PC-3 (cell line): ENCODE data around the gene SH3BGRL3. TPM values are rescaled to one million over a fixed set of nuclear protein-coding genes. Genes with fewer than 3 reads are reported as not detected.

Experiments used
- ATAC-seq: fragments of 200-7000 bp; cut with Tn5 transposase; 2 replicates; pipeline ENCODE4 v1.9.1; 2020; ENCODE audit warnings: mild to moderate bottlenecking, moderate library complexity
- BruUV-seq: library from RNA; stranded (reverse); fragments of 400-500 nt; replicated peaks from 2 replicates; lab custom pipeline; 2021; lab: Mats Ljungman, UMichigan
- CTCF ChIA-PET: fragments of 300-600 bp; sonication (Branson Sonifier 250); formaldehyde crosslinking; loops from one replicate; lab custom pipeline; 2022; ENCODE audit warnings: antibody characterized with exemption; lab: Charles Lee
- POLR2A ChIA-PET: fragments of 300-600 bp; sonication (Branson Sonifier 250); formaldehyde crosslinking; loops from one replicate; lab custom pipeline; 2022; ENCODE audit warnings: antibody characterized with exemption; ENCODE audit not compliant: unreplicated experiment; lab: Charles Lee
- DNase-seq: peaks from one replicate; pipeline ENCODE4 v3.0.0-alpha.2; 2015
- H2AFZ ChIP-seq: fragments of 300-600 bp; sonication (generic); 2 replicates; pipeline ENCODE4 v1.6.0; 2016; ENCODE audit warnings: antibody characterized with exemption, low read length
- H3F3A ChIP-seq: fragments of 300-600 bp; sonication (generic); one replicate; pipeline ENCODE4 v1.6.0; 2017; ENCODE audit warnings: antibody characterized with exemption, low read length, control low read depth, mild to moderate bottlenecking; ENCODE audit not compliant: unreplicated experiment
- H3K27ac ChIP-seq: fragments of 300-600 bp; sonication (generic); 2 replicates; pipeline ENCODE4 v1.5.1; 2016; ENCODE audit warnings: mild to moderate bottlenecking, low read length
- H3K27me3 ChIP-seq: fragments of 300-600 bp; sonication (generic); 2 replicates; pipeline ENCODE4 v1.6.1; 2016; ENCODE audit warnings: low read length, mixed read lengths
- H3K36me3 ChIP-seq: fragments of 300-600 bp; sonication (generic); 2 replicates; pipeline ENCODE4 v1.6.1; 2016; ENCODE audit warnings: low read depth, mixed run types, low read length, mixed read lengths
- H3K4me1 ChIP-seq: fragments of 300-600 bp; sonication (generic); 2 replicates; pipeline ENCODE4 v1.5.1; 2016; ENCODE audit warnings: low read length; ENCODE audit not compliant: insufficient read depth
- H3K4me2 ChIP-seq: fragments of 300-600 bp; sonication (generic); 2 replicates; pipeline ENCODE4 v1.6.0; 2016; ENCODE audit warnings: low read length
- H3K4me3 ChIP-seq: fragments of 300-600 bp; sonication (generic); 2 replicates; pipeline ENCODE4 v1.5.1; 2016; ENCODE audit warnings: mild to moderate bottlenecking, low read length, mixed read lengths
- H3K79me2 ChIP-seq: fragments of 300-600 bp; sonication (generic); 2 replicates; pipeline ENCODE4 v1.6.1; 2017; ENCODE audit warnings: low read length, mixed read lengths
- H3K9ac ChIP-seq: fragments of 300-600 bp; sonication (generic); 2 replicates; pipeline ENCODE4 v1.6.0; 2016; ENCODE audit warnings: mild to moderate bottlenecking, low read length
- H3K9me2 ChIP-seq: fragments of 300-600 bp; sonication (generic); replicated peaks from 2 replicates; pipeline ENCODE4 v1.6.1; 2016; ENCODE audit warnings: mixed run types, low read length, mixed read lengths
- H3K9me3 ChIP-seq: fragments of 300-600 bp; sonication (generic); 2 replicates; pipeline ENCODE4 v1.6.1; 2016; ENCODE audit warnings: low read length, mixed read lengths
- H4K20me1 ChIP-seq: fragments of 300-600 bp; sonication (generic); 2 replicates; pipeline ENCODE4 v1.6.1; 2016; ENCODE audit warnings: low read length, mixed read lengths
- EZH2 ChIP-seq: fragments of 300-600 bp; sonication (generic); IDR thresholded peaks from one replicate; pipeline ENCODE4 v1.6.1; 2017; ENCODE audit warnings: antibody characterized with exemption, mild to moderate bottlenecking, low read length; ENCODE audit not compliant: unreplicated experiment
- EZH2phosphoT487 ChIP-seq: fragments of 300-600 bp; sonication (generic); IDR thresholded peaks from 2 replicates; pipeline ENCODE4 v1.6.1; 2018; ENCODE audit warnings: mild to moderate bottlenecking, antibody characterized with exemption, low read length, borderline replicate concordance
- intact Hi-C: fragments of 100-400 bp; cut with micrococcal nuclease; formaldehyde crosslinking; loops from 2 replicates; pipeline ENCODE4 v1.9.0; 2023
- total RNA-seq: library from RNA; depleted of rRNA; stranded (reverse); fragments of >200 nt; gene quantifications from 2 replicates; pipeline ENCODE4 v1.2.3, GENCODE V29; 2014
- TF ChIP-seq, protein P1 (sequence below): fragments of 300-600 bp; sonication (generic); conservative IDR thresholded peaks from 2 replicates; pipeline ENCODE4 v1.5.1; 2017; ENCODE audit warnings: antibody characterized with exemption, low read depth, mild to moderate bottlenecking, low read length

The SH3BGRL3 gene
- total RNA-seq, 1 experiment from 2014 or later: 181 TPM

DNA sequence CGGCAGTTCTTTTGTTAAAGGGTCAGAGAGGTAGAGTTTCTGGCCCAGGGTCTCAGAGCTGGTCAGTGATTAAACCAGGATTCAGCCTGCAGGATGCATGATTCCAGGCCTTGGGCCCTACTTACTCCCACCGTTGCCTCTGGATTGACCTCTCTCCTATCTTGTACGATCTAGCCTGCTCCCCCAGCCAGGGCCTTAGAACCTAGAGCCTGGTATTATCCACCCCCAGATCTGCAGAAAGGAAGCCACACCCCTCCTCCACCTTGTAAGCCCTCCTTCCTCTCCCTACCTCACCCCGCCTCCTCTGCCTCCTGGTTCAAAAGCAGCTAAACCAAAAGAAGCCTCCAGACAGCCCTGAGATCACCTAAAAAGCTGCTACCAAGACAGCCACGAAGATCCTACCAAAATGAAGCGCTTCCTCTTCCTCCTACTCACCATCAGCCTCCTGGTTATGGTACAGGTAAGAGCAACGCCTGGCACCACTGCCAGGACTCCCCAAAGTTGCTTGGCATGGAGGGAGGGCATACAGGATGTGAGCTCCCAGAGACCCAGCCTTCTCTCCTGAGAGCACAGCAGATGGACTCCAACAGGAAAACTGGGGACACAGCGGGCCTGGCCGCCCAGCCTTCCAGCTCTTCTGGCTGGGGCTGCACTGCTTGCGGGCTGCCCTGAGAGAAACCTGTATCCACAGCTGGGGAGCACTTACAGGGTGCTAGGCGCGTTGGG lies 37.9 kb downstream of the SH3BGRL3 start, which contains the start of gene CD52:
Gene CD52 (plus strand): TSS at position 347 of the 726 bp plus-strand sequence. CDS start 60 bp downstream, at position 407.
- CTCF ChIA-PET: no interaction called here
- H2AFZ ChIP-seq: no peak within 1 kb of the TSS

DNA sequence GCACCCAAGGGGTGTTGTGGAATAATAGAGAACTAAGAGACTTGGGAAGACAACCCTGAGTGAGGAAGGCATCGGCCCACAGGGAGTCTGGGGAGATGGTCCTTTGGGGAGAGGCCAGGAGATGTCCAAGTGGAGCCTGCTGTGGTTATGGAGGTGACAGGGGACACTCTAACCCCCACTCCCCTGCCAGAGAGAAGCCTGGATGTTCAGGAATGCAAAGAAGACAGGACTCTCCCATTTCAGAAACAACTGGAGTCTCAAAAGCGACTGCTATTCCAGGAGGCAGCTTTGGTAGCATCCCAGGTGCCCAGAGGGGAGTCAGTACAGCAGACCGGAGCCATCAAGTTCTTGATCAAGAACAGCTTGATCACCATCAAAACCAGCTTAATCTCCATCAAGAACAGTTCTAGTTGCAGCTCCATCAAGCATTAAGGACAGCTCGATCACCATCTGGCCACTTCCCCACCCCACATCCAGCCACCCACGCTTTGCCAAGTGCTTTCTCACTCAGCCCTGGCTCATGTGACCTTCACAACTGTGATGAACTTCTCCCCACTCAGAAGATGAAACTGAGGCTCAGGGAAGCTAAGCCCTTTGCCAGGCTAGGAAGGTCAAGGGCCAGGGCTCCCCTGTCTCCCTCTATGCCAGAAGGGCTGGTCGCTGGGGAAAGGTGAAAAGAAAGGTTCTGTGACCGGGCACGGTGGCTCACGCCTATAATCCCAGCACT lies 38.6 kb downstream of the SH3BGRL3 start:
- H4K20me1 ChIP-seq: no peaks in the 10 kb centered on the region
- H3F3A ChIP-seq: no peaks in the 10 kb centered on the region
- TF ChIP-seq EZH2 (no peak), EZH2phosphoT487 (no peak)
- TF ChIP-seq, protein P1, sequence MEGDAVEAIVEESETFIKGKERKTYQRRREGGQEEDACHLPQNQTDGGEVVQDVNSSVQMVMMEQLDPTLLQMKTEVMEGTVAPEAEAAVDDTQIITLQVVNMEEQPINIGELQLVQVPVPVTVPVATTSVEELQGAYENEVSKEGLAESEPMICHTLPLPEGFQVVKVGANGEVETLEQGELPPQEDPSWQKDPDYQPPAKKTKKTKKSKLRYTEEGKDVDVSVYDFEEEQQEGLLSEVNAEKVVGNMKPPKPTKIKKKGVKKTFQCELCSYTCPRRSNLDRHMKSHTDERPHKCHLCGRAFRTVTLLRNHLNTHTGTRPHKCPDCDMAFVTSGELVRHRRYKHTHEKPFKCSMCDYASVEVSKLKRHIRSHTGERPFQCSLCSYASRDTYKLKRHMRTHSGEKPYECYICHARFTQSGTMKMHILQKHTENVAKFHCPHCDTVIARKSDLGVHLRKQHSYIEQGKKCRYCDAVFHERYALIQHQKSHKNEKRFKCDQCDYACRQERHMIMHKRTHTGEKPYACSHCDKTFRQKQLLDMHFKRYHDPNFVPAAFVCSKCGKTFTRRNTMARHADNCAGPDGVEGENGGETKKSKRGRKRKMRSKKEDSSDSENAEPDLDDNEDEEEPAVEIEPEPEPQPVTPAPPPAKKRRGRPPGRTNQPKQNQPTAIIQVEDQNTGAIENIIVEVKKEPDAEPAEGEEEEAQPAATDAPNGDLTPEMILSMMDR: no peak
- H3K36me3 ChIP-seq: no peaks in the 10 kb centered on the region
- H3K4me3 ChIP-seq: no peak overlapping the region
- H3K27me3 ChIP-seq: no peaks in the 10 kb centered on the region
- no peak overlapping the region for H3K4me2 ChIP-seq
- ATAC-seq (no peak), DNase-seq (no peak)
- no peak overlapping the region for H3K9ac ChIP-seq
- POLR2A ChIA-PET: no interaction called here
- no peaks in the 10 kb centered on the region for H3K9me2 ChIP-seq
- H3K27ac ChIP-seq: no peak overlapping the region
- CTCF ChIA-PET: interaction anchor here (1.0 kb wide), 1 partner anchor 43 kb away, joined by 3 read pairs; no protein-coding TSS in a partner anchor
- H3K9me3 ChIP-seq: no peaks in the 10 kb centered on the region
- H3K79me2 ChIP-seq: no peaks in the 10 kb centered on the region
- no TSS peak for BruUV-seq
- H3K4me1 ChIP-seq: no peaks in the 10 kb centered on the region
- no peak overlapping the region for H2AFZ ChIP-seq
- intact Hi-C loops: no loop called here

More for the DNA sequence above, 37.9 kb downstream of the SH3BGRL3 start, which contains the start of gene CD52:
- no peaks in the 10 kb centered on the region for H3K27me3 ChIP-seq
- no peaks in the 10 kb centered on the region for H3K4me1 ChIP-seq
- H3K79me2 ChIP-seq: no peaks in the 10 kb centered on the region
- intact Hi-C loops: no loop called here
- H3K9me3 ChIP-seq: no peaks in the 10 kb centered on the region
- ATAC-seq: no peak
- H3F3A ChIP-seq: no peaks in the 10 kb centered on the region
- H3K9ac ChIP-seq: no peak within 1 kb of the TSS
- DNase-seq: no peak
- TF ChIP-seq EZH2phosphoT487 (no peak), EZH2 (no peak)
- TF ChIP-seq, protein P1: no peak
- no peak within 1 kb of the TSS for H3K4me2 ChIP-seq
- no peaks in the 10 kb centered on the region for H4K20me1 ChIP-seq
- no peaks in the 10 kb centered on the region for H3K9me2 ChIP-seq
- POLR2A ChIA-PET: no interaction called here
- BruUV-seq: no TSS peak
- no peaks in the 10 kb centered on the region for H3K36me3 ChIP-seq
- no peak within 1 kb of the TSS for H3K4me3 ChIP-seq
- no peak within 1 kb of the TSS for H3K27ac ChIP-seq
